Measurements from ENCODE around the gene CNTN2. TPM values are rescaled to one million over a fixed set of nuclear protein-coding genes. Genes with fewer than 3 reads are reported as not detected.

Gene CNTN2
- total and polyA plus RNA-seq, 10 donors, result 0.02 to 2.6 (median 0.13) TPM; not detected in 3

- Histone ChIP-seq H3K36me3 (no peaks in the 10 kb centered on the region), H3K9me3 (no peaks in the 10 kb centered on the region), H3K4me1 (peaks cover 0 to 2% (median 0%) of the 10 kb centered on the region in 6 donors), H3K27me3 (replicated peaks in 1 of 7) (no peaks in the 10 kb centered on the region), H3K4me3 (no peak overlapping the region), H3K27ac (no peak overlapping the region)
- WGBS, 5 donors, result 78 to 95% (median 90%) methylated on average over 6 to 9 of the region's 9 CpGs
- no peak for DNase-seq
- intact Hi-C loops (cut with DNase I; ENCODE audit: low total_unique reads), result no loop called here
- TF ChIP-seq CTCF (IDR thresholded peaks at IDR 0.05 in 8 of 11, conservative IDR thresholded peaks at IDR 0.05 in 3 of 11), result no peak
- TF ChIP-seq POLR2AphosphoS5 (IDR thresholded peaks at IDR 0.05), result no peak
- TF ChIP-seq POLR2A (IDR thresholded peaks at IDR 0.05), result no peak
Measured at GRCh38 chr1:205020466-205020865, 22.5 kb upstream of the CNTN2 start.

GRCh38 chr1:205024679-205025078, 18.3 kb upstream of the CNTN2 start:
- Histone ChIP-seq H3K27ac (no peak overlapping the region), H3K27me3 (replicated peaks in 1 of 7) (peaks cover 0 to 3% (median 0%) of the 10 kb centered on the region in 7 donors), H3K36me3 (no peaks in the 10 kb centered on the region), H3K4me1 (no peaks in the 10 kb centered on the region), H3K9me3 (no peaks in the 10 kb centered on the region), H3K4me3 (no peak overlapping the region)
- TF ChIP-seq CTCF (IDR thresholded peaks at IDR 0.05 in 8 of 11, conservative IDR thresholded peaks at IDR 0.05 in 3 of 11), result no peak
- TF ChIP-seq POLR2A (IDR thresholded peaks at IDR 0.05), result no peak
- TF ChIP-seq POLR2AphosphoS5 (IDR thresholded peaks at IDR 0.05), result no peak
- intact Hi-C loops (cut with DNase I; ENCODE audit: low total_unique reads), result no loop called here
- no peak for DNase-seq
- 76 to 94% (median 86%) methylated on average over 2 of the region's 2 CpGs for WGBS, 5 donors

GRCh38 chr1:205025239-205025638, 17.8 kb upstream of the CNTN2 start:
- H3K4me3 ChIP-seq, result no peak overlapping the region
- intact Hi-C loops (cut with DNase I; ENCODE audit: low total_unique reads), result no loop called here
- H3K27ac ChIP-seq, result no peak overlapping the region
- no peaks in the 10 kb centered on the region for H3K9me3 ChIP-seq
- H3K36me3 ChIP-seq, result no peaks in the 10 kb centered on the region
- no peaks in the 10 kb centered on the region for H3K4me1 ChIP-seq
- TF ChIP-seq CTCF (IDR thresholded peaks at IDR 0.05 in 8 of 11, conservative IDR thresholded peaks at IDR 0.05 in 3 of 11) (no peak), POLR2AphosphoS5 (IDR thresholded peaks at IDR 0.05) (no peak)
- no peak for DNase-seq
- H3K27me3 ChIP-seq (replicated peaks in 1 of 7), result peaks cover 0 to 7% (median 0%) of the 10 kb centered on the region in 7 donors
- WGBS, 5 donors, result 86 to 95% (median 93%) methylated on average over 16 of the region's 16 CpGs

GRCh38 chr1:205026181-205026580, 16.8 kb upstream of the CNTN2 start:
- WGBS, 5 donors, result 75 to 87% (median 81%) methylated on average over 6 of the region's 6 CpGs
- DNase-seq, result no peak
- Histone ChIP-seq H3K4me3 (no peak overlapping the region), H3K36me3 (no peaks in the 10 kb centered on the region), H3K4me1 (no peaks in the 10 kb centered on the region), H3K9me3 (no peaks in the 10 kb centered on the region), H3K27ac (no peak overlapping the region), H3K27me3 (replicated peaks in 1 of 7) (peaks cover 0 to 13% (median 0%) of the 10 kb centered on the region in 7 donors)
- intact Hi-C loops (cut with DNase I; ENCODE audit: low total_unique reads), result no loop called here
- no peak for TF ChIP-seq CTCF (IDR thresholded peaks at IDR 0.05 in 8 of 11, conservative IDR thresholded peaks at IDR 0.05 in 3 of 11)
- TF ChIP-seq POLR2AphosphoS5 (IDR thresholded peaks at IDR 0.05), result no peak
- no peak for TF ChIP-seq POLR2A (IDR thresholded peaks at IDR 0.05)

All from spleen (tissue), 11 donors.